Right atrium auricular region (tissue), 2 donors: ENCODE measurements around the gene ADCY6. TPM values are rescaled to one million over a fixed set of nuclear protein-coding genes. Genes with fewer than 3 reads are reported as not detected.

ENCODE experiments used
- DNase-seq: peaks from one replicate; pipeline ENCODE4 v3.0.0-alpha.2; 2019; ENCODE audit warnings: low spot score
- H3K27ac ChIP-seq, 2 donors: fragments of 200-600 bp; sonication (generic); 1 replicate in 1 of 2; 2 replicates in 1 of 2; pipeline ENCODE4 v1.5.1; 2016 to 2019
- H3K27me3 ChIP-seq, 2 donors: fragments of 200-600 bp; sonication (generic); one replicate each; pipeline versions ENCODE4 v1.5.1 to v1.6.0; 2017 to 2019
- H3K36me3 ChIP-seq: fragments of 200-600 bp; sonication (generic); one replicate; pipeline ENCODE4 v1.5.1; 2016
- H3K4me1 ChIP-seq, 2 donors: fragments of 200-600 bp; sonication (generic); one replicate each; pipeline versions ENCODE4 v1.5.1 to v1.6.0; 2017 to 2019
- H3K4me3 ChIP-seq, 2 donors: fragments of 200-600 bp; sonication (generic); 1 replicate in 1 of 2; 2 replicates in 1 of 2; pipeline ENCODE4 v1.5.1; 2017 to 2019; ENCODE audit warnings: mild to moderate bottlenecking in 1 of 2, moderate library complexity in 1 of 2
- H3K9me3 ChIP-seq, 2 donors: fragments of 200-600 bp; sonication (generic); one replicate each; pipeline ENCODE4 v1.5.1; 2019
- CTCF ChIP-seq, 2 donors: fragments of 200-600 bp; sonication (generic); IDR thresholded peaks; one replicate each; pipeline ENCODE4 v1.5.1; 2019; ENCODE audit warnings: antibody characterized with exemption in 2 of 2
- total RNA-seq, 2 donors: library from RNA; depleted of rRNA; stranded (reverse); fragments of >200 nt; gene quantifications; one replicate each; pipeline ENCODE4 v1.1.0, GENCODE V29; 2016

ADCY6 gene
- total RNA-seq, 2 donors from 2014 or later = 76.4 to 81.6 TPM

- no peaks in the 10 kb centered on the region for H3K9me3 ChIP-seq
- peak overlapping the region; percentile 75 to 88 for H3K27ac ChIP-seq
These were observed 24.8 kb upstream of the ADCY6 start for GRCh38 chr12:48813465-48814261.

GRCh38 chr12:48812389-48812788 is 23.5 kb upstream of the ADCY6 start:
- DNase-seq = no peak
- Histone ChIP-seq H3K4me1 (peaks cover 0 to 32% of the 10 kb centered on the region in 2 donors), H3K4me3 (no peak overlapping the region), H3K36me3 (no peaks in the 10 kb centered on the region), H3K9me3 (no peaks in the 10 kb centered on the region), H3K27me3 (no peaks in the 10 kb centered on the region), H3K27ac (no peak overlapping the region)
- TF ChIP-seq CTCF (IDR thresholded peaks at IDR 0.05) = no peak

More at GRCh38 chr12:48813465-48814261, 24.8 kb upstream of the ADCY6 start:
- H3K36me3 ChIP-seq = no peaks in the 10 kb centered on the region
- H3K27me3 ChIP-seq = no peaks in the 10 kb centered on the region
- no peak for DNase-seq
- no peak for TF ChIP-seq CTCF (IDR thresholded peaks at IDR 0.05)
- peaks cover 0 to 39% of the 10 kb centered on the region in 2 donors for H3K4me1 ChIP-seq
- peak overlapping the region; percentile 64 to 79 for H3K4me3 ChIP-seq

GRCh38 chr12:48811437-48812090 is 22.7 kb upstream of the ADCY6 start:
- H3K4me1 ChIP-seq = peaks cover 0 to 31% of the 10 kb centered on the region in 2 donors
- DNase-seq = no peak
- H3K27me3 ChIP-seq = no peaks in the 10 kb centered on the region
- H3K36me3 ChIP-seq = no peaks in the 10 kb centered on the region
- TF ChIP-seq CTCF (IDR thresholded peaks at IDR 0.05) = no peak
- H3K4me3 ChIP-seq = no peak overlapping the region
- no peak overlapping the region for H3K27ac ChIP-seq
- no peaks in the 10 kb centered on the region for H3K9me3 ChIP-seq

GRCh38 chr12:48810903-48811431 is 22.1 kb upstream of the ADCY6 start:
- H3K9me3 ChIP-seq = no peaks in the 10 kb centered on the region
- DNase-seq = no peak
- H3K4me3 ChIP-seq = no peak overlapping the region
- H3K27ac ChIP-seq = no peak overlapping the region
- peaks cover 0 to 25% of the 10 kb centered on the region in 2 donors for H3K4me1 ChIP-seq
- TF ChIP-seq CTCF (IDR thresholded peaks at IDR 0.05) = no peak
- H3K27me3 ChIP-seq = no peaks in the 10 kb centered on the region
- H3K36me3 ChIP-seq = no peaks in the 10 kb centered on the region

GRCh38 chr12:48807981-48808380 is 19.1 kb upstream of the ADCY6 start:
- no peak for DNase-seq
- H3K36me3 ChIP-seq = no peaks in the 10 kb centered on the region
- H3K9me3 ChIP-seq = no peaks in the 10 kb centered on the region
- no peak overlapping the region for H3K4me3 ChIP-seq
- H3K27me3 ChIP-seq = no peaks in the 10 kb centered on the region
- H3K27ac ChIP-seq = no peak overlapping the region
- H3K4me1 ChIP-seq = peaks cover 0 to 7% of the 10 kb centered on the region in 2 donors
- no peak for TF ChIP-seq CTCF (IDR thresholded peaks at IDR 0.05)
